Natural killer cell (primary cell): ENCODE measurements around the gene WDR89. TPM values are rescaled to one million over a fixed set of nuclear protein-coding genes. Genes with fewer than 3 reads are reported as not detected.
"Not testable (repeated sequence)": the region's sequence is repeated elsewhere in the genome, so short reads cannot be mapped to it uniquely, and the experiment has no call there.

ENCODE experiments used
- ATAC-seq, 3 donors: fragments of 150-1000 bp in 2 of 3; fragments of 200-7000 bp in 1 of 3; cut with Tn5 transposase; 1 replicate in 1 of 3; 2 replicates in 2 of 3; pipeline ENCODE4 v1.10.0; 2021; ENCODE audit warnings: mild to moderate bottlenecking in 2 of 3, moderate library complexity in 2 of 3
- DNase-seq, 2 donors: peaks; one replicate each; pipeline versions ENCODE4 v3.0.0 to v3.0.0-alpha.2; 2013 to 2021; ENCODE audit warnings: mixed read lengths in 1 of 2
- H3K27ac ChIP-seq: one replicate; pipeline ENCODE4 v1.5.1; 2013; ENCODE audit warnings: mild to moderate bottlenecking, low read length
- H3K27me3 ChIP-seq: one replicate; pipeline ENCODE4 v1.6.1; 2013; ENCODE audit warnings: low read length; ENCODE audit not compliant: control insufficient read depth, insufficient read depth
- H3K36me3 ChIP-seq: one replicate; pipeline ENCODE4 v1.6.1; 2013; ENCODE audit warnings: low read length; ENCODE audit not compliant: control insufficient read depth, insufficient read depth
- H3K4me1 ChIP-seq: one replicate; pipeline ENCODE4 v1.6.1; 2013; ENCODE audit warnings: low read length; ENCODE audit not compliant: control insufficient read depth, insufficient read depth
- H3K4me3 ChIP-seq: one replicate; pipeline ENCODE4 v1.5.1; 2013; ENCODE audit warnings: low read length
- H3K9me3 ChIP-seq: one replicate; pipeline ENCODE4 v1.6.1; 2013; ENCODE audit warnings: low read length; ENCODE audit not compliant: control insufficient read depth, insufficient read depth
- H3K27ac Mint-ChIP-seq, 2 donors: one replicate each; pipeline ENCODE4 v1.8.0; 2022; ENCODE audit warnings: mild to moderate bottlenecking in 2 of 2, mixed read lengths in 2 of 2, moderate library complexity in 1 of 2
- H3K27me3 Mint-ChIP-seq, 2 donors: one replicate each; pipeline ENCODE4 v1.8.0; 2022; ENCODE audit warnings: low read depth in 2 of 2, mixed read lengths in 2 of 2
- H3K36me3 Mint-ChIP-seq: one replicate; pipeline ENCODE4 v1.8.0; 2022; ENCODE audit warnings: mixed read lengths
- H3K4me1 Mint-ChIP-seq, 2 donors: one replicate each; pipeline ENCODE4 v1.8.0; 2022; ENCODE audit warnings: mixed read lengths in 2 of 2
- H3K4me3 Mint-ChIP-seq: one replicate; pipeline ENCODE4 v1.8.0; 2022; ENCODE audit warnings: mild to moderate bottlenecking, moderate library complexity, mixed read lengths
- H3K9me3 Mint-ChIP-seq, 2 donors: one replicate each; pipeline ENCODE4 v1.8.0; 2022; ENCODE audit warnings: mixed read lengths in 2 of 2
- CTCF ChIP-seq: fragments of 200-600 bp; IDR thresholded peaks from one replicate; pipeline ENCODE4 v1.8.0; 2022; ENCODE audit warnings: antibody characterized with exemption
- WGBS: methylation state at CpG from one replicate; pipeline ENCODE4 v1.1.7; 2013; ENCODE audit warnings: missing lambda C conversion rate; ENCODE audit not compliant: insufficient coverage; 5-methylcytosine and 5-hydroxymethylcytosine counted together
- intact Hi-C: fragments of 100-400 bp; cut with micrococcal nuclease; formaldehyde crosslinking; loops from one replicate; pipeline ENCODE4 v1.14.2; 2022
- total RNA-seq, 4 donors: library from RNA; stranded (reverse); fragments of 120-200 nt in 1 of 4; gene quantifications; one replicate each; pipeline versions ENCODE4 v1.2.3 to v1.2.4, GENCODE V29; 2013 to 2022

WDR89 gene
- total RNA-seq, 3 donors from 2014 or later (not counting 1 experiment from before 2014, with no cell fraction given): 9.6 to 13.4 (median 10.7) TPM

DNA sequence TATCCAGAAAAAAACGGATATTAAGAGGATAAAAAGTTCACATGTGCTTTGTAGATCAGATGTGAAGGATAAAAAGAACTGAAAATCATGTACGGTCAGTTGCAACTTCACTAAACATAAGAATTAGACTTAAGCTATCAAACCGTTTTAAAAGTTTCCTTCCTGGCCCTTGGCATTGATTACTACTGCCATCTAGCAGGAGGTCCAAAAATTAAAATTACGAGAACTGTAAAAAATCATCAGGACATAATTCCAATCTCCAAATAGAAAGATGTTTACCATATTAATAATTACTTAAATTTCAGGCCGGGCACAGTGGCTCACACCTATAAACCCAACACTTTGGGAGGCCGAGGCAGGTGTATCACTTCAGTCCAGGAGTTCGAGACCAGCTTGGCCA lies 7.9 kb downstream of the WDR89 start:
- no peak for TF ChIP-seq CTCF
- Mint-ChIP-seq H3K27me3 (no peaks in the 10 kb centered on the region), H3K27ac (no peak overlapping the region), H3K36me3 (no peaks in the 10 kb centered on the region), H3K4me1 (peaks cover 34 to 38% of the 10 kb centered on the region in 2 donors), H3K9me3 (peaks cover 3 to 5% of the 10 kb centered on the region in 2 donors), H3K4me3 (no peak overlapping the region)
- WGBS: 91% methylated on average over 7 of the region's 7 CpGs
- no peaks in the 10 kb centered on the region for H3K9me3 ChIP-seq
- no peak overlapping the region for H3K4me3 ChIP-seq
- ATAC-seq: no peak
- DNase-seq: no peak
- no peak overlapping the region for H3K27ac ChIP-seq
- peaks cover 2% of the 10 kb centered on the region for H3K36me3 ChIP-seq
- H3K4me1 ChIP-seq: no peaks in the 10 kb centered on the region
- no peaks in the 10 kb centered on the region for H3K27me3 ChIP-seq
- intact Hi-C loops: loop anchor here (1.0 kb wide), 2 partner anchors 136 to 244 kb away; no protein-coding TSS in a partner anchor

GRCh38 chr14:63632932-63633514 lies 8.6 kb downstream of the WDR89 start:
- ATAC-seq (peak; percentile 79 to 97 (median 89)), DNase-seq (peak in 1 of 2 donors; percentile 70)
- Histone ChIP-seq H3K27ac (no peak overlapping the region), H3K27me3 (no peaks in the 10 kb centered on the region), H3K9me3 (no peaks in the 10 kb centered on the region), H3K4me1 (no peaks in the 10 kb centered on the region), H3K36me3 (no peaks in the 10 kb centered on the region), H3K4me3 (no peak overlapping the region)
- intact Hi-C loops: loop anchor here (1.0 kb wide), 2 partner anchors 137 to 244 kb away; no protein-coding TSS in a partner anchor
- no peak overlapping the region for H3K4me3 Mint-ChIP-seq
- TF ChIP-seq CTCF: peak; percentile 82
- peaks cover 32 to 34% of the 10 kb centered on the region in 2 donors for H3K4me1 Mint-ChIP-seq
- H3K27ac Mint-ChIP-seq: peak overlapping the region in 1 of 2 donors; percentile 9
- H3K27me3 Mint-ChIP-seq: no peaks in the 10 kb centered on the region
- peaks cover 3 to 5% of the 10 kb centered on the region in 2 donors for H3K9me3 Mint-ChIP-seq
- H3K36me3 Mint-ChIP-seq: no peaks in the 10 kb centered on the region

- no peaks in the 10 kb centered on the region for H3K9me3 Mint-ChIP-seq
- H3K4me3 ChIP-seq: no peak overlapping the region
- no peak for DNase-seq
- H3K27me3 ChIP-seq: no peaks in the 10 kb centered on the region
- no peak for TF ChIP-seq CTCF
- H3K27ac ChIP-seq: no peak overlapping the region
- H3K9me3 ChIP-seq: no peaks in the 10 kb centered on the region
- no peak overlapping the region for H3K4me3 Mint-ChIP-seq
- H3K4me1 ChIP-seq: no peaks in the 10 kb centered on the region
- no peak for ATAC-seq
- H3K27me3 Mint-ChIP-seq: no peaks in the 10 kb centered on the region
- no peak overlapping the region for H3K27ac Mint-ChIP-seq
- 92% methylated on average over 3 of the region's 4 CpGs for WGBS
- no peaks in the 10 kb centered on the region for H3K36me3 Mint-ChIP-seq
- peaks cover 8% of the 10 kb centered on the region for H3K36me3 ChIP-seq
- H3K4me1 Mint-ChIP-seq: peaks cover 0 to 24% of the 10 kb centered on the region in 2 donors
- intact Hi-C loops: no loop called here
Observed at GRCh38 chr14:63624701-63625100, 17.0 kb downstream of the WDR89 start.

- ATAC-seq: no peak
- Mint-ChIP-seq H3K4me3 (no peak overlapping the region), H3K27me3 (no peaks in the 10 kb centered on the region), H3K9me3 (no peaks in the 10 kb centered on the region), H3K27ac (no peak overlapping the region), H3K36me3 (no peaks in the 10 kb centered on the region), H3K4me1 (peaks cover 3 to 20% of the 10 kb centered on the region in 2 donors)
- Histone ChIP-seq H3K4me1 (no peaks in the 10 kb centered on the region), H3K27me3 (no peaks in the 10 kb centered on the region), H3K27ac (no peak overlapping the region), H3K9me3 (no peaks in the 10 kb centered on the region), H3K36me3 (peaks cover 8% of the 10 kb centered on the region), H3K4me3 (no peak overlapping the region)
- WGBS: 98% methylated on average over 4 of the region's 4 CpGs
- TF ChIP-seq CTCF: no peak
- no peak for DNase-seq
- intact Hi-C loops: no loop called here
Observed at GRCh38 chr14:63624203-63624602, 17.5 kb downstream of the WDR89 start.

GRCh38 chr14:63621975-63622374 lies 19.7 kb downstream of the WDR89 start:
- H3K4me3 ChIP-seq, H3K9me3 Mint-ChIP-seq, H3K4me1 ChIP-seq, H3K27me3 ChIP-seq, H3K27ac Mint-ChIP-seq, H3K27ac ChIP-seq, intact Hi-C loops, H3K27me3 Mint-ChIP-seq, H3K36me3 Mint-ChIP-seq, ATAC-seq, DNase-seq, H3K9me3 ChIP-seq, H3K4me3 Mint-ChIP-seq: not testable (repeated sequence)
- peaks cover 11% of the 10 kb centered on the region for H3K36me3 ChIP-seq
- WGBS: 93% methylated on average over 7 of the region's 7 CpGs
- H3K4me1 Mint-ChIP-seq: peaks cover 13 to 16% of the 10 kb centered on the region in 2 donors
